ENCODE results near the gene CHAC1. TPM values are rescaled to one million over a fixed set of nuclear protein-coding genes. Genes with fewer than 3 reads are reported as not detected.
A peak's percentile ranks its signal among the peaks of the same experiment; 100 is the strongest.

The CHAC1 gene
- total RNA-seq: 0.52 TPM

GRCh38 chr15:40952901-40953712 lies at the start of gene CHAC1:
Gene CHAC1, plus strand, starts transcription at chr15:40953471. Its CDS starts 113 bp downstream, at chr15:40953584.
- peaks cover 13% of the 10 kb centered on the region for H3K4me1 ChIP-seq (ENCODE audit: insufficient read depth, low read length)
- no peaks in the 10 kb centered on the region for H3K27me3 ChIP-seq (ENCODE audit: insufficient read depth, low read length)
- peak within 1 kb of the TSS; percentile 53 for H3K4me3 ChIP-seq (ENCODE audit: low read length)
- H3K9me3 ChIP-seq (ENCODE audit: low read depth, low read length): no peaks in the 10 kb centered on the region

DNA sequence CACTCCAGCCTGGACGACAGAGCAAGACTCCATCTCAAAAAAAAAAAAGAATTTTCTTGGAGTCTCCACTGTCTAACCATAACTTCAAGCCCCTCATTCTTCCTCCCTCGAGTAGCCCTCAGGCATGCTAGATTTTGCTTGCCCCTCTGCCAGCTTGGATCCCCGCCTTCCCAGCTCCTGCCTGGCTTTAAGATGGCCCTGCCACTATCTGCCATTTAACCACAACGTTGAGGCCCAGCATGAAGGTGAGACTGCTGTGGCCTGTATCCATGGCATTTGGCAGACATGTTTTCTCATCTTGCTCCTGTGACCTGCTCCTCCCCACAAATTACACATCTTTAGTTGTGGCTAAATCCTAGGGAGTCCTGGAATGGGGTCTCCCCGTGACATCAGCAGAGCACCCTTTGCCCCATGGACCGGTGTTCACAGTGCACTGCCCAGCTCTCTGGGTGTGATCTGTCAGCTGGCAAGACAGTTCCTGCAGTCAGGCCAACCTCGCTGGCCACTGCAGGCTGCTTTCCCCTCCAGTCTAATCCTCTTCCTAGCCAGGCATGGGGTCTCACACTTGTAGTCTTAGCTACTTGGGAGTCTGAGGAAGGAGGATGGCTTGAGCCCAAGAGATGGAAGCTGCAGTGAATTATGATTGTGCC lies 48.6 kb upstream of the CHAC1 start:
- Histone ChIP-seq H3K4me1 (ENCODE audit: insufficient read depth, low read length) (peaks cover 75% of the 10 kb centered on the region), H3K4me3 (ENCODE audit: low read length) (no peak overlapping the region), H3K9me3 (ENCODE audit: low read depth, low read length) (no peaks in the 10 kb centered on the region), H3K27me3 (ENCODE audit: insufficient read depth, low read length) (no peaks in the 10 kb centered on the region)

GRCh38 chr15:40906091-40906990 lies 46.9 kb upstream of the CHAC1 start:
- Histone ChIP-seq H3K4me1 (ENCODE audit: insufficient read depth, low read length) (peaks cover 87% of the 10 kb centered on the region), H3K4me3 (ENCODE audit: low read length) (peak overlapping the region; percentile 44)

GRCh38 chr15:40906991-40907802 lies 46.1 kb upstream of the CHAC1 start:
- Histone ChIP-seq H3K4me3 (ENCODE audit: low read length) (peak overlapping the region; percentile 44), H3K27me3 (ENCODE audit: insufficient read depth, low read length) (no peaks in the 10 kb centered on the region), H3K4me1 (ENCODE audit: insufficient read depth, low read length) (peaks cover 79% of the 10 kb centered on the region), H3K9me3 (ENCODE audit: low read depth, low read length) (no peaks in the 10 kb centered on the region)

More at GRCh38 chr15:40906091-40906990, 46.9 kb upstream of the CHAC1 start:
- Histone ChIP-seq H3K27me3 (ENCODE audit: insufficient read depth, low read length) (no peaks in the 10 kb centered on the region), H3K9me3 (ENCODE audit: low read depth, low read length) (no peaks in the 10 kb centered on the region)

GRCh38 chr15:40908095-40908494 lies 45.2 kb upstream of the CHAC1 start:
- Histone ChIP-seq H3K27me3 (ENCODE audit: insufficient read depth, low read length) (no peaks in the 10 kb centered on the region), H3K4me3 (ENCODE audit: low read length) (no peak overlapping the region), H3K4me1 (ENCODE audit: insufficient read depth, low read length) (peaks cover 70% of the 10 kb centered on the region), H3K9me3 (ENCODE audit: low read depth, low read length) (no peaks in the 10 kb centered on the region)

DNA sequence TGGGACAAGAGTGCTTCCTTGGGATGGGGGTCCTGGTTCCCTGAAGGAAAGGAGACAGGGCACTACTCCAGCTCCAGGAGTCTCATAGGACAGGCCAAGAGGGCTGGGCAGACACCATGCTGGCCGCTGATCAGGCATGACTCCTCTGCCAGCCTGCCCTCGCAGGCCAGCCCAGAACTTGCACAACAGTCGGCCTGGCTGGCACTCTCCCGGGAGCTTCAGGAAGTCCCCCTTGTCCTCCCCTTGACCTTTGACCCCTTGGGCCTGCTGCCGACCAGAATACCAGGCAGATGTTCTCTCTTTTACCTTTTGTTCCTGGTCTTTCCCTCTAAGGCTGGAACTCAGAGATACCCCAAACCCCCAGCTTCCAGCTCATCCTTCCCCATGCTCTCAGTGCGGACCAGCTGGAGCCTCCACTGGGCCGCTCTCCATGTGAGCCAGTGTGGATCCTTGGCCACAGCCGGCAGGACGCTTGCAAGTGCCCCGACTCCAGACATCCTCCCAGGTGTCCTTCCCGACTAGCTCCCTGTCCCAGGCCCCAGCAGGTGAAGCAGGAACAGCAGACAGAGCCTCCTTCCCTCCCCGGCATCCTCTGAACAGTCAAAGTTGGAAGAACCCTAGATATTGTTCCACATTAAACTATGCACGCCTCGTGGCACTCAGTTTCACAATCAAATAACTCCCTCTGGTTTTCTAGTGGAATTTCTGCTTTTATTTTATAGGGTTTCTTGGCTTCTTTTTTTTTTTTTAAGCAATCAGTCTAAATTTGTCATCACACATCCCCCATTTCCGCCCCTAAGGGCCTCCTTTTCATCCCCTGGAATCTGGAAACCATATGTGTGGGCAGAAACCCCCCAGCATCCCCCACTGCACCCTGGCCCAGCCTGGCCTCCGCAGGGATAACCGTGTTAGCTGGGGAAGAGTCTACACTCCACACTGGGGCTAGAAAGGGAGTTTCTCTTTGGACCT lies 43.3 kb upstream of the CHAC1 start:
- no peaks in the 10 kb centered on the region for H3K27me3 ChIP-seq (ENCODE audit: insufficient read depth, low read length)
- no peaks in the 10 kb centered on the region for H3K9me3 ChIP-seq (ENCODE audit: low read depth, low read length)
- peaks cover 52% of the 10 kb centered on the region for H3K4me1 ChIP-seq (ENCODE audit: insufficient read depth, low read length)
- H3K4me3 ChIP-seq (ENCODE audit: low read length): no peak overlapping the region

DNA sequence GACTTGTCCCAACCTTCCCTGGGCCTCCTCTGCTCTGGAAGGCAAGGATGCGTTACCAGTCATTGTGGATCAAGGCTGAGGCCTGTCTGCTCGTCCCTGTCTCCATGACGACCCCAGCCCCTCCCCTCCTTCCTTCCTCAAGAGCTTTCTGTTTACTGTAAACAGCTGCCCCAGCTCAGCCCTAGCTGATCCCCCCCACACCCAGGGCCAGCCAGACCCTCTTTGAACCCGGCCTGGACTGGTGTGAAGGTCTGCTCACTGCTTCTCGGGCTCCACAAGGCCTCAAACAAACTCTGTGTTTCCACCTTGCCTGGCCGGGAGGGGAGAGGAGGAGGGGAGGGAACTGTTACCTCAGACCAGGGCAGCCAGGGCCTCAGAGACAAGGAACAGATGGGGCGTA lies 42.1 kb upstream of the CHAC1 start:
- H3K27me3 ChIP-seq (ENCODE audit: insufficient read depth, low read length): no peaks in the 10 kb centered on the region
- no peaks in the 10 kb centered on the region for H3K9me3 ChIP-seq (ENCODE audit: low read depth, low read length)
- H3K4me3 ChIP-seq (ENCODE audit: low read length): no peak overlapping the region
- peaks cover 42% of the 10 kb centered on the region for H3K4me1 ChIP-seq (ENCODE audit: insufficient read depth, low read length)

GRCh38 chr15:40911693-40912092 lies 41.6 kb upstream of the CHAC1 start:
- Histone ChIP-seq H3K4me3 (ENCODE audit: low read length) (no peak overlapping the region), H3K9me3 (ENCODE audit: low read depth, low read length) (no peaks in the 10 kb centered on the region), H3K4me1 (ENCODE audit: insufficient read depth, low read length) (peaks cover 37% of the 10 kb centered on the region), H3K27me3 (ENCODE audit: insufficient read depth, low read length) (no peaks in the 10 kb centered on the region)

DNA sequence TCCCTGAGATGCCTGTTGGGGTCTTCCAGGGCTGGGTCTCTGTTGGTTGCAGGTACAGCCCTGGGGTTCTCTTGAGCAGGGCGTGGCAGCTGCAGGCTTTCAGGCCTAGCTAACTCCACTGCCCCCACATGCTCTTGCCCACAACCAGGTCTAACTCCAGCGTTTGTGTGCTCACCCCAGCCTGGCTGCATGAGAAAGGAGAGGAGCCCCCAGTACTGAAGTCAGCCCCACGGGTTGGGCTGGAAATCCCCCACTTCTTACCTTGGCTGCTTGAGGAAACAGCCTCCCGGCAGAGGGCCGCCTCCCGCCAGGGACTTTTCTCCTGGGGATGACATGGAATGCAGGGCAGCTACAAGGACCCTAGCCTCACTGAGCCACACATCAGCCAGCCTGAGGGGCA lies 40.8 kb upstream of the CHAC1 start:
- Histone ChIP-seq H3K27me3 (ENCODE audit: insufficient read depth, low read length) (no peaks in the 10 kb centered on the region), H3K4me3 (ENCODE audit: low read length) (no peak overlapping the region), H3K4me1 (ENCODE audit: insufficient read depth, low read length) (peaks cover 29% of the 10 kb centered on the region), H3K9me3 (ENCODE audit: low read depth, low read length) (no peaks in the 10 kb centered on the region)

DNA sequence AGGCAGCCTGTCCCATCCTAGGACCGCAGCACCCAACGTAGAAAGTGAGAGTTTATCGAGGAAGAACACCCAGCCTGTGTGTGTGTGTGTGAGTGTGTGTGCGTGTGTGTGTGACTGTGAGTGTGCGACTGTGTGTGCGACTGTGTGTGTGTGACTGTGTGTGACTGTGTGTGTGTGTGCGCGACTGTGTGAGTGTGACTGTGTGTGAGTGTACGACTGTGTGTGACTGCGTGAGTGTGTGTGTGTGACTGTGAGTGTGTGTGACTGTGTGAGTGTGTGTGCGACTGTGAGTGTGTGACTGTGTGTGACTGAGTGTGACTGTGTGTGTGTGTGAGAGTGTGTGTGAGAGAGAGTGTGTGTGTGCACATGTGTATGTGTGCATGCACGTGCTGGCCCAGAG lies 39.3 kb upstream of the CHAC1 start:
- Histone ChIP-seq H3K4me1 (ENCODE audit: insufficient read depth, low read length) (peaks cover 23% of the 10 kb centered on the region), H3K9me3 (ENCODE audit: low read depth, low read length) (no peaks in the 10 kb centered on the region), H3K4me3 (ENCODE audit: low read length) (no peak overlapping the region), H3K27me3 (ENCODE audit: insufficient read depth, low read length) (no peaks in the 10 kb centered on the region)

DNA sequence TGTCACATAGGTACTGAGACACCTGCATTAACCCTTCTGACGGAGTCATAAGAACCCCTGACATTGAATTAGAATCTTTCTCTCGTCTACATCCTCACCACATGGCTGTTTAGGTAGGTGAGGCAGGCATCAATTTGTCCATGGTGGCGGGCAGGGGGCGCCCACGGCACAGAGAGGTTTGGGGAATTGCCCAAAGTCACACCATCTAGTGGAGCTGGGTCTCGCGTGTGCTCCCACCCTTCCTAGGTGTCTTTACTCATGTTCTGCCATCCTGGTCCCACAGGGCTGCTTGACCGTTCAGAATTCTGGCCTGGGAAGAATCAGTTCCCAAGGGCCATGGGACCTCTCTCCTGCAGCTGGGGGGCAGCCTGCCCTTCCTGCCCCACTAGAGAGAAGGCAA lies 38.8 kb upstream of the CHAC1 start:
- Histone ChIP-seq H3K9me3 (ENCODE audit: low read depth, low read length) (no peaks in the 10 kb centered on the region), H3K4me1 (ENCODE audit: insufficient read depth, low read length) (peaks cover 18% of the 10 kb centered on the region), H3K4me3 (ENCODE audit: low read length) (no peak overlapping the region), H3K27me3 (ENCODE audit: insufficient read depth, low read length) (no peaks in the 10 kb centered on the region)

GRCh38 chr15:40915116-40915661 lies 38.1 kb upstream of the CHAC1 start:
- H3K9me3 ChIP-seq (ENCODE audit: low read depth, low read length): no peaks in the 10 kb centered on the region
- H3K27me3 ChIP-seq (ENCODE audit: insufficient read depth, low read length): no peaks in the 10 kb centered on the region
- H3K4me1 ChIP-seq (ENCODE audit: insufficient read depth, low read length): peaks cover 11% of the 10 kb centered on the region
- H3K4me3 ChIP-seq (ENCODE audit: low read length): no peak overlapping the region

DNA sequence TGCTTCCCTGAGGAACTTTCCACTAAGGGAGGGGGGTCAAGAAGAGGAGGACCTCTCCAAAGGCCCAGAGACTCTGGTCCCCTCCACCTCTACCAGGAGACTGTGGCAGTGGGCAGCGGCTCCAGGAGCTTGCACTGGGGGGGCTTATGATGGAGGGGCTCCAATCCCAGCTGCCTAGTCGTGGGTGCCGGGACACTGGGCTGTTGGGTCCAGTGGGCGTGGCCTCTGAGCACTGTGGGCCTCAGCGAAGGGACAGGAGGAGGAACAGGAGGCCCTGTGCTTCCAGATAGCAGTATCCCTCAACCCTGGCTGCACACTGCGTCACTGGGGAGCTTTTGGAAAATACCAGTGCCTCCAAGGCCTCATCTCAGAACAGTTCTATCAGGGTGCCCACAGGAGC lies 37.6 kb upstream of the CHAC1 start:
- H3K9me3 ChIP-seq (ENCODE audit: low read depth, low read length): no peaks in the 10 kb centered on the region
- H3K4me1 ChIP-seq (ENCODE audit: insufficient read depth, low read length): peaks cover 6% of the 10 kb centered on the region
- no peaks in the 10 kb centered on the region for H3K27me3 ChIP-seq (ENCODE audit: insufficient read depth, low read length)
- H3K4me3 ChIP-seq (ENCODE audit: low read length): no peak overlapping the region

Data from mononuclear cell (primary cell).